HG02970 (cell line): ENCODE measurements around the gene APOC3.
"Not testable (repeated sequence)": the region's sequence is repeated elsewhere in the genome, so short reads cannot be mapped to it uniquely, and the experiment has no call there.

Experiments
- ATAC-seq: cut with Tn5 transposase; IDR thresholded peaks from one replicate; pipeline ENCODE4 v1.9.1; 2021; ENCODE audit warnings: mild to moderate bottlenecking, moderate library complexity, moderate number of reproducible peaks; ENCODE audit not compliant: unreplicated experiment, low FRiP score

The APOC3 gene

DNA sequence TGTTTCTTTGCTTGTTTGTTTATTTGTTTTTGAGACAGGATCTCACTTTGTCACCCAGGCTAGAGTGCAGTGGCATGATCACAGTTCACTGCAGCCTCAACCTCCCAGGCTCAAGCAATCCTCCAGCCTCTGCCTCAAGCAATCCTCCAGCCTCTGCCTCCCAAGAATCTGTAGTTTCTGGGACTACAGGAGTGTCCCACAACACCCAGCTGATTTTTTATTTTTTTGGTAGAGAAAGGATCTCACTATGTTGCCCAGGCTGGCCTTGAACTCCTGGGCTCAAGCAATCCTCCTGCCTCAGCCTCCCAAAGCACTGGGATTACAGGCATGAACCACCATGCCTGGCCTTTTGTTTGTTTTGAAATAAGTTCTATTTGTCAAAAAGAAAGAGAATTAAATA is 28.0 kb upstream of the APOC3 start:
- ATAC-seq = not testable (repeated sequence)

DNA sequence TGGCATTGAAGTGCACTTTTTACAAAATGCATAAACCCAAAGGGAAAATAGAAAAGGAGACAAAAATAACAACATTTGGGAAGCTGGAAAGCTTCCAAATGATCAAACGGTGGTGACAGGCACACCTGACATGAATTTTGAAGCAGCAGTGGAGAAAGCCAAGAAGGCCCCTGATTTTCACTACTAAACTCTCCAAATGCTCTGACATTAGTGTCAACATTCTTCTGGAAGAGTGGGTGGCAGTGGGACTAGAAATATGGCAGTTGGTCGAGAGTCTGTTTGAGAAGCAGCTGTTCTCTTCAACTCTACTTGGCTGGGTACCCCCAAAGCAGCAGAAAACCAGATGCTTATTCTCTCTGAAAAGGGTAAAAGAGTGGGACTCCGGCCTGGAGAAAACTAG is 25.7 kb upstream of the APOC3 start:
- no peak for ATAC-seq

DNA sequence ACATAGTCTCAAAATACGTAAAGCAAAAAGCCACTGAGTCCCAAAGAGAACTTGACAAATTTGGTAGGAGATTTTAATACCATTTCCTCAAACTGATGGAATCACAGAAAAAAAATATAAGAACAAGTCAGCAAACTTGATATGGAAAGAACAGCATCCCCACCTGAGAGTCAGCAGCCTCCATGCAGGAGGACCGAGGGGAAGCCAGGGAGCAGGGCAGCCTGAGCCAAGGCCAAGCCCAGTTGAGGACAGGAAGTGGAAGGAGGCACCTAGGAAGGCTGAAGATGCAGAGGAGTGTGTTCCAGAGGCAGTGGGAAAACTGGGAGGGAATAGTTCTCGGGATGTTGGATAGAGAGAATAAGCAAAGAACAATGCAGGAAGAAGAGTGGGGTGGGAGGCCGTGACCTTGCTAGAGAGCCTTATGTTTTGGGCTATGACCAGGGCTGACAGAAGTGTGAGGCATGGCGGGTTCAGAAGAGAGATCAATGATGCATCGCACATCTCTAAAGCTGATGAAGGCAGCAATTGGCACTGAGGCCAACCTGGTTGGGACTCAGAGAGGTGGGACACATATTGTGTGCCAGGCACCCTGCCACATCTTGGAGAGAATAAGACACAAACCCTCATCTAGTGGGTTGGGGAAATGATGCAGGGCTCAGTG is 22.0 kb upstream of the APOC3 start:
- no peak for ATAC-seq

DNA sequence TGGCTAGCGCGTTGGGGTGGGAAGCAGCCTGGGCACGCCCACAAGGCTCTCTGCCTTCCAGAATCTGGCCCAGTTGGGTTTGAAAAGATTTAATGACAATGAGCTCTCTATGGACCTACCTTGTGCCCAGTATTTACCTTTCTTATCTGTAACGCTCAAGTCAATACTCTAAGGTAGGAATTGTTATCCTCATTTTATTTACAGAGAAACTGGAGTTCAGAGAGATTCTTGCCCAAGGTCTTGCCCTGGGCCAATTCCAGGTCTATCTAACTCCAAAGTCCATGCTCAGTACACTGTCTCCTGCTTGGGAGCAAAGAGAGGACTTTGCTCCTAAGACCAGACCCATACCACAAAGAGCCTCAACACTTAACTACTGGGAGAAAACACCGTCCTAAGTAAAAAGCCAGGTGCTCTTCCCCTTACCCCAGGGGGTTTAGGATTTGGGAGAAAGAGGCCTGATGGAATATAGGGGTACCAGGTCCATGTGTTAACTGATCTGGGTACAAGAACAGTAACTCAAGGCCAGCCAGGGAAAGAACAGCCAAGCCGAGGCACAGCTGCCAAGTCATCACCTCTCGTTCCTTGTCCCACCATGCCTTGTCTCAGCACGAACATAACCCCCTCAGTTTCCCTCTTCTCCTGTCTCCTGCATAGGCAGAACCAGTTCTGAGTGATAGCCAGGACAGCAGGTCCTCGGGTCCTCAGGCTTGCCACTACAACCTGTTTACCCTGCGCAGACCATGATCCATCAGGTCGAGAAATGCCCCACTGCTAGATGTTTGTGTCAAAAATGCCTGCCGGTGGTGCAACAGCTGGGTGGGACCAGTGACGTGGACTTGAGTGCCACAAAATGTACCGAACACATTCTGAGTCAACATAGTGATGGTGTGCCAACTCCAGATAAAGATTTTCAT is 21.2 kb upstream of the APOC3 start:
- ATAC-seq = no peak

DNA sequence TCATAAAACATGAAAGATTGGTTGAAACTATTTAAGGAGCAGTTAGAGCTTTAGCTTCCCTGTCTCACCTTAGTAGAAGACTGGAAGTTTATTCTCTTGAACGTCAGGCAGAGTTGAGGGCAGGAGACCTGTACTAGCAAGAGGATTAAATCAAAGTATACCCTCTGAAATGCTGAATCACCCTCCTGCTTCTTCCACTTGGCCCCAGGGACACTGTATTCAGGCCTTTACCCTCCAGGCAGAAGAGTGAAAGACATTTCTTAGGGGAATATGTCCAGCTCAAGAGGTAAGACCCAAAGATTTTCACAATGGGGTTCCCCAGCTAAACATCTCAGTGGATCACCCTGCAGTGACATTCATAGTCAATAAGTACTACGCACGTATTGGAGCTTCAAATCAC is 18.5 kb upstream of the APOC3 start:
- ATAC-seq = no peak

DNA sequence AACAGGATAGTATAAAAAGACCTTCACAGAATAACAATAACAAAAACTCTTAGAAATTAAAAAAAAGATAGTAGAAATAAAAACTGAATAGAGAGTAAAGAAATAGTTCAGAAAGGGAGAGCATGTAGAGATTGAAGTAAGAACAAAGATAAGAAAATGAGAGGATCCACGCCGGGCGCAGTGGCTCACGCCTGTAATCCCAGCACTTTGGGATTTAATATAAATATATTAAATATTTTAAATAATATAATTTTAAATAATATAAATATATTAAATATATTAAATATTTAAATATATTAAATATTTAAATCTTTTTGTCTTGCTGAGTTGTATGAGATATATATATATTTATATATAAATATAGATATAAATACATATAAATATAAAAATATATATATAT is 17.6 kb upstream of the APOC3 start:
- no peak for ATAC-seq

DNA sequence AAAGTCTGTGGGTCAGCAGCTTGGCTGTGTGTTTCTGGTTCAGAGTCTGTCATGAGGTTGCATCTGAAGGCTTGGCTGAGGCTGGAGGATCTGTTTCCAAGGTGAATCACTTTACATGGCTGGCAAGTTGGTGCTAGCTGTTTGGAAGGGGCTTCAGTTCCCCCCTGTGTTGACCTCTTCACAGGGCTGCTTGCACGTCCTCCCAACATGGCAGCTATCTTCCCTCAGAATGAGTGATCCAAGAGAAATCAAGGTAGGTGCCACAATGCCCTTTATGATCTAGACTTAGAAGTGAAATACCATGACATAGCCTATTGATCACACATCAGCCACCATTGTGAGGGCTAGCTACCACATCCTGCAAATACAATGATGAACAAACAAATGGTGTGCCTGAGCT is 16.5 kb upstream of the APOC3 start:
- ATAC-seq = no peak

DNA sequence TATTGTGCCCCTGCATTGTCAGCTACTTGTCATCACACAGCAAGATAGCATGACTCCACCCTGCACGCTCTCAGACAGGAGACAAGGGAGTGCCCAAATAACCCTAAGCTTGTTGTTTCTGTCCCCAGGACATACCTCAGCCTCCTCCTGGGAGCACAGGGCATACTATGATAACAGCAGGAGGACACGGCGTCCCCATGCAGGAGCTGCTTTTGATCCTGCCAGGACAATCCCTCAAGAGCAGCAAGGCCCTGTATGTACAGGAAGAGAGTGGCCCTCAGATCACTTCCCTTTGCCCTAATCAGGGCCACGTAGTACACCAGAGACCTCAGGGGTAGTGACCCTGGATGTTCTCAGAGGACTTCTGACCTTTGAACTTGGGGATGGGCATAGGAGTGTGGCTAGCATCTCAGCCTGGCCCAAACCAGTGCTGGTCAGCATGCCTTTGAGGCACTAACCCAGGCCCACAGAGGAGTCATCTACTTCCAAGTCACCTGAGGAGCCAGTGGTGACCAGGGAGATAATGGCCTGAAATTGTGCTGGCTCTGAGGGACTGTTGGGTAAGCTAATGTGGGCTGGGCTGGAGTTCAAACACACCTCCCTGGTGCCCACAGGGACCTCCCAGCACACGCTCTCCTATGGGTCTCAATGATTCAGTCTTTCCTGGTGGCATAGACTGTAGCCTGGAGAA is 15.8 kb upstream of the APOC3 start:
- no peak for ATAC-seq

DNA sequence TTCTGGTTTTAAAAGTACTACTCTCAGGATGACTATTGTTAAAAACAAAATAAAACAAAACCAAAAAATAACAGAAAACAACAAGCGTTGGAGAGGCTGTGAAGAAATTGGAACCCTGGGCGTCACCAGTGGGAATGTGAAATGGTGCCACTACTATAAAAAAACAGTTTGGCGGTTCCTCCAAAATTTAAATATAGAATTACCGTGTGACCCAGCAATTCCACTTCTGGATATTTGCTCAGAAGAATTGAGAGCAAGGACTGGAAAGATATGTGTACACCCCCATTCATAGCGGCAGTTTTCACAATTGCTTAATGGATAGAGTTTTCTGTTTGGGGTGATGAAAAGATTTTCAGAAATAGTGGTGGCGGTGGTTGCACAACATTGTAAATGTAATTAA is 15.2 kb upstream of the APOC3 start:
- ATAC-seq = no peak

DNA sequence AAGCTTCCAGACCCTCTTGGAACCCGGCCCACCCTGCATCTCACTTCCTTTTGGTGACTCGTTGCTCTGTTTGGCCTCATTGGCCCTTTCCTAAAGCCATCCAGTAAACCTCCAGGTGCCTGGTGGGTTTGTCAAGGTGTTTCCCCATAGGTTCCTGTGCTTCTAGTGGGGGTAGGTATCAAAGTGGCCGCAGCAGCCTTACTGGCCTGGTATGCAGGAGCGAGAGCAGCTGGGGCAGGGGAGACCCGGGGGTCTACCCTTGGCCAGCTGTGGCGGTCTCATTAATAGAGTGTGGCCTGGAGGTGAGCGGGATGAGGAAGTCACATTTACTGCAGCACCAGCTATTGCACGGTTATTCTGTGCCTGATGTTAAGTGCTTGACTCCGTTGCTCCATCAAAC is 10.7 kb upstream of the APOC3 start:
- no peak for ATAC-seq

DNA sequence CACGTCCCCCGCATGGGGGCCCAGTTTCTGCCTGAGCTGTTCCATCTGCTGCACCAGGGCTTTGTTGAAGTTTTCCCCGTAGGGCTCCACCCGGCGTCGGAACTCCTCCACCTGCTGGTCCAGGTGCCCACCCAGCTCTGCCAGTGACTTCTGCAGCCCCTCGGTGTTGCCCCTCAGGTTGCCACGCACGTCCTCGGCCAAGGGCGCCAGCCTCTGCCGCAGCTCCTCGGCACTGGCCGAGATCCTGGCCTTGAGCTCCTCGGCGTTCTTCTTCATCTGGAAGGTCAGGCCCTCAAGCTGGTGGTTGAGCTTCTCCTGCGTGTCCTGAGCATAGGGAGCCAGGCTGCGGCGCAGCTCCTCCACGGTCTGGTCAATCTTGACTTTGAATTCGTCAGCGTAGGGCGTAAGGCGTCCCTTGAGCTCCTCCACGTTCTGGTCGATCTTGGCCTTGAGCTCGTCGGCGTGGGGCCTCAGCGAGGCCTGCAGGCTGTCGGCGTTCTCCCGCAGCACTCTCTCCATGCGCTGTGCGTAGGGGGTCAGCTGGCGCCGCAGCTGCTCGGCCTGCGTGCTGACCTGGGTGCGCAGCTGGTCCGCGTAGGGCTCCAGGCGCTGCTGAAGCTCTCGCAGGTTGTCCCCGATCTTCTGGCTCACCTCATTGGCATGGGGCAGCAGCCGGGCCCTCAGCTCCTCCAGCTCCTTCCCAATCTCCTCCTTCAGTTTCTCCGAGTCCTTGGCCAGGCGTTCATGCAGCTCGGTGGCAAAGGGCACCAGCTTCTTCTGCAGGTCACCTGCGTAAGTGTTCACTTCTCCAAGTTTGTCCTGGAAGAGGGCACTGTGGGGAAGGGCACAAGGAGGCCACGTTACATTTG is 8.4 kb upstream of the APOC3 start:
- no peak for ATAC-seq

DNA sequence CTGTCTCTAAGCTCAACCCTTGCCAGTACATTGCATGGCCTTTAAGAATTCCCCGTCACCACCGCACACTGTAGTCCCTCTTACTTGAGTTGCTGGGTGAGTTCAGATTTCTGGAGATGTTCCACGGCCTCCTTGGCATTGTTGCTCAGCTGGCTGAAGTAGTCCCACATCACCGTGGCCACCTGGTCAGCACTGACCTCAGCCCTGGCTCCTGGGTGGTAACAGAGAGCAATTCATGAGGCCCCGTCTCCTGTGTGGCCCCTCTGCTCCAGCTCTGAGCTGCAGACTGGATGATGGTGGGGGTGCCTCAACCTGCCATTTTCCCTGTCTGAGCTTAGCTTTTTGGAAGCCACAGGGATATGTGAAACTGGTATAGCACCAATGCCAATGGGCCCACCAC is 7.1 kb upstream of the APOC3 start:
- no peak for ATAC-seq

DNA sequence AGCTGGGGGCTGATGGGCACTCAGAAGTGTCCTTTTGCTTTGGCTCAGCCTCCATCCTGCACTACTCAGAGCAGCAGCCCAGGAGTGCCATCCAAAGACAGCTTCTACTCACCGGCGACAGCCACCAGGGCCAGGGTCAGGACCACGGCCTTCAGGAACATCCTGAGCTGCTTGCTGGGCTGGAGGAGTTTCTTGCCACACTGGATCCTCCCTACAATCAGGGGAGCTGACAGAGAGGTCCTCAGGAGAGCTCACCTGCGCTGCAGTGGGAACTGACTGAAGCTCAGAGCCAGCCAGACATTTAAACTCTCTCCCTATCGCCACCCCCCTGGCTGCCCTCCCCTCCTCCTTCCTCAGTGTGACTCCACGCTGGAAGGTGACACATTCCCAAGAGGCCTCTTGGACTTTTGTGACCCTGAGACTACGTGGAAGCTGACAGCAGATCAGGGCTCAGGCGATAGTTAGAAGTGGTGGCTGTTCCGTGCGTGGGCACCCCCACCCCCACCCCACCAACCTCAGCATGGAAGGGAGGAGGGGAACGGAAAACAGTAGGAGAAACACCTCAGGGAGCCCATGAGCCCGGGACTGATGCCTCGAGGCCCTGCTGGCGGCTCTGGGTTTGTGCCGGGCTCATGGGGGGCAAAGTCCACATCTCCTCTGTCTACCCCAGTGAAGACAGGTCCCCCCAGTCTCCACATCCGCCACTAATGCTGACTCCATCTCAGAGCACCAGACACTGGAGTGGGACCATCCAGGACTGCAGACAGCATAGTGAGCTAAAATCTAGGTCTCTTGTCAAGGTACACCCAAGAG is 6.5 kb upstream of the APOC3 start, which contains the start of gene APOA4:
Gene APOA4 (minus strand): TSS at position 274 of the 813 bp plus-strand sequence. CDS start 113 bp downstream, at position 161.
- no peak for ATAC-seq

DNA sequence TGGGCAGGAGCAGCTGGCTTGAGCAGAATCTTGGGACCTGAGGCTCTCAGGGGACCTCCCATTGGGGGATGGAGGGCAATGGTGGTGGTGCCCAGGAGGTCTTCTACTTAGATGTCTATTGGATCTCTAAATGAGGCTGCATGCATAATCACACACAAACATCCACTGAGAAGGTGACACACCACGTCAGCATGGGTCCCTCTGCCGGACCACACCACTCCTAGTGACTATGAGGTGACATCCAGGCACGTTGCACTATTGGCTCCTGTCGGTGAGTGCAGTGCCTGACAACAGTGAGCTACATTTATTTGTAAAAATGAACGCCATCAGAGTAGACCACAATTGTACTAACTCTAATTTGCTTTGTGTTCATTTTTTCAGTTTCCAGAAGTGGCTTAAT is 4.3 kb upstream of the APOC3 start:
- no peak for ATAC-seq

DNA sequence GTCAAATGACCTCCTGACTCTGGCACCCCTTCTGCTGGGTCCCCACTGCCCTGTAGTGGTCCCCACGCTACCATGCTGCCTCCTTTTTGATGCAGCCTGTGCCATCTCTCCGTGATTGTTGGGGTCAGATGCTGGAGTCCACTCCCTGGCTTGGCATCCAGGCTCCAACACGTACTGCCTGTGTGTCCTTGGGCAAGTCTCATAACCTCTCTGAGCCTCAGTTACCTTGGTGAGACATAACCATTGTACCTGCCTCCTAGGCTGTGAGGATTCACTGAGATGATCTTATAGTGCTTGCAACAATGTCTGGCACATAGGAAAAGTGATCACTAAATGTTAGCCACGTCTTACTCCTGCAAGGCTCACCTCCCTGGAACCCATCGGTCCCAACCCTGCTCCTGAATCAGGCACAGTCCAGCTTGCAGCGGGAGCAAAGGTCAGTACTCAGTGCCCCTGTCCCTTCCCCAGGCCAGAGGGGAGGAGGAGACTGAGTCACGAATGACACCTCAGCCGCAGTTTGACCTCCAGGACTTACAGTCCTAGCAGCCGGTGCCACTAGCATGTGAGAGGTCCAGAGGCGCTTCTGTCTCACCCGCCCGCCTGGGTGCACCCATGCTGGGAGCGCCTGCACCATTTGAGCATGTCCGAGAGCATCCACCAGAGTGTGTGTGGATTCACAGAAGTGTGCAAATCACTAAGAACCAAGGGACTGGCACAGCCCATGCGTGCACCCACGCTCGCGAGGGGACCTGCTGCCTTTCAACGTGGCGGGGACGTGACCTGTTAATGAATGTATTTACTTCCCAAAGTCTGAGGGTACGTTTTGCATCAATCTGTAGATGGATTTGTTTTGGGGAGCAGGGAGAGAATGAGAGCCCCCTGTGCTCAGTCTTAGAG is 3.6 kb upstream of the APOC3 start:
- no peak for ATAC-seq

DNA sequence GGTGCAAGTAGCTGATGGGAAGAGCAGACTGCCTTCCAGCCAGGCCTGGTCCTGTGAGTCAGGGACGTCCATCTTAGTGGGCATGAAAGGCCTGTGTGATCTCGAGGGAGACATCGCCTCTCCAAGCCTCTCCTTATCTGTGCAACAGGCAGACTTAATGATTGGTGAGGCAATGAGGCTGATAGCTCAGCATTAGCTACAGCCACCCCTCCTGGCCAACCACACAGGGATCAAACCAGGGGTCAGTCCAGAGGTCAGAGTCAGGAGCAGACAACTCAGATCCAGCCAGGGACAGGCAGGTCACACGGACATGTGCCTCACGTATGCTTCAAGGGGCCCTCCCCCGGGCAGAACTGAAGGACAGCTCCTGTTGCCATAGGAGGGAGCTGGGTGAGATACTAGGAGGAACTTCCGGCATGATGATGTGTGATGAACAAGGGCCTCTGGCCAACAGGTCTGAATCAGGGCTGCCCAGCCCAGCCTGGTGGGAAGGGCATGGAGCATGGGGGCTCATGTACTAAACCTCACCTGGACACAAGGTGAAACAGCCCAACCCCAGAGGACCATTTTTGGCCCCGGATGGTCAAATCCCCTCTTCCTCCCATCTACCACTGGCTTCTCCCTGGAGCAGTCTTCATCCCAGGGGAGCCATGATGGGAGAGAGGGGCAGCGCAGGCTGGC is 2.8 kb upstream of the APOC3 start:
- ATAC-seq = no peak

DNA sequence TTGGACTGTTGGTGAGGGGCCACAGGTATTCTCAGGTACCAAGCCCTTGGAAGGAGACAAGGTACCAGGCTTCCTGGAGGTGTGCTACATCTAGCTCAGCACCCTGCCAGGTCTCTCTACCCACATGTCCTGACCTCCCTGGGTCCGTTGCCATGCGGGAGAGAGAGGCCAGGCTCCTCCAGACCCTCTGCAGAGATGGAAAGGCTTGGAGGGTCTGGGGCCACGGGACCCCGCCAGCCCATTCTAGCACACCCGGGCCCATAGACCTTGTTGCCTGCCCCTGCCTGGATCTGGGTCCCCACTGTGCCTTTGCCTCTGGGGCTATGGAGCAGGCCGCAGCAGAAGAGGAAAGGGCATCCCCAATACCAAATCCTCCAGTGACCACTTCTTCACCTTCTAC is 2.2 kb upstream of the APOC3 start:
- ATAC-seq = no peak
